CD4-positive, alpha-beta T cell (primary cell): Measurements from ENCODE around the gene TMEM33. TPM values are rescaled to one million over a fixed set of nuclear protein-coding genes. Genes with fewer than 3 reads are reported as not detected.

ENCODE experiments used
- ATAC-seq: fragments of 200-7000 bp; cut with Tn5 transposase; one replicate; pipeline ENCODE4 v1.10.0; 2022; ENCODE audit warnings: mild to moderate bottlenecking; ENCODE audit not compliant: poor library complexity
- CTCF ChIA-PET: fragments of 350-600 bp; sonication (Branson Sonifier 250); formaldehyde crosslinking; loops from one replicate; lab custom pipeline; 2021; ENCODE audit warnings: antibody characterized with exemption, inconsistent platforms; lab: Charles Lee
- POLR2A ChIA-PET: fragments of 350-600 bp; sonication (Branson Sonifier 250); formaldehyde crosslinking; loops from one replicate; lab custom pipeline; 2021; ENCODE audit warnings: antibody characterized with exemption, inconsistent platforms; lab: Charles Lee
- DNase-seq, 14 experiments: peaks; one replicate each; pipeline ENCODE4 v3.0.0-alpha.2; 2013 to 2020; ENCODE audit warnings: mixed read lengths in 2 of 14
- H3K27ac ChIP-seq, 2 donors: one replicate each; pipeline versions ENCODE4 v1.5.1 to v1.7.0; 2013; ENCODE audit warnings: low read length in 2 of 2, low read depth in 1 of 2, mild to moderate bottlenecking in 1 of 2
- H3K27me3 ChIP-seq, 2 experiments: 1 replicate in 1 of 2; 2 replicates in 1 of 2; pipeline versions ENCODE4 v1.6.1 to v1.7.0; 2013; ENCODE audit warnings: low read length in 2 of 2, control low read depth in 1 of 2, mild to moderate bottlenecking in 1 of 2, moderate library complexity in 1 of 2; ENCODE audit not compliant: insufficient read depth in 2 of 2, control insufficient read depth in 1 of 2
- H3K36me3 ChIP-seq: one replicate; pipeline ENCODE4 v1.6.1; 2013; ENCODE audit warnings: low read length, control low read depth; ENCODE audit not compliant: insufficient read depth
- H3K4me1 ChIP-seq: one replicate; pipeline ENCODE4 v1.6.1; 2013; ENCODE audit warnings: low read length, control low read depth; ENCODE audit not compliant: insufficient read depth
- H3K4me3 ChIP-seq: one replicate; pipeline ENCODE4 v1.5.1; 2013; ENCODE audit warnings: mild to moderate bottlenecking, low read length, moderate library complexity
- H3K9me3 ChIP-seq, 2 experiments: 1 replicate in 1 of 2; 2 replicates in 1 of 2; pipeline versions ENCODE4 v1.6.1 to v1.7.0; 2013; ENCODE audit warnings: low read length in 2 of 2, mild to moderate bottlenecking in 2 of 2, control low read depth in 1 of 2, moderate library complexity in 1 of 2; ENCODE audit not compliant: control insufficient read depth in 1 of 2, insufficient read depth in 1 of 2
- H3K27ac Mint-ChIP-seq: one replicate; pipeline ENCODE4 v1.8.0; 2020; ENCODE audit warnings: mixed read lengths
- H3K27me3 Mint-ChIP-seq: one replicate; pipeline ENCODE4 v1.8.0; 2021; ENCODE audit warnings: mixed read lengths
- H3K36me3 Mint-ChIP-seq: one replicate; pipeline ENCODE4 v1.8.0; 2021; ENCODE audit warnings: low read depth, mixed read lengths
- H3K4me1 Mint-ChIP-seq: one replicate; pipeline ENCODE4 v1.8.0; 2021; ENCODE audit warnings: low read depth, mixed read lengths
- H3K4me3 Mint-ChIP-seq: one replicate; pipeline ENCODE4 v1.8.0; 2020; ENCODE audit warnings: mild to moderate bottlenecking, mixed read lengths
- H3K9me3 Mint-ChIP-seq: one replicate; pipeline ENCODE4 v1.8.0; 2020; ENCODE audit warnings: mixed read lengths
- CTCF ChIP-seq: fragments of 200-600 bp; IDR thresholded peaks from one replicate; pipeline ENCODE4 v1.8.0; 2022; ENCODE audit warnings: antibody characterized with exemption, mild to moderate bottlenecking
- intact Hi-C, 2 experiments: fragments of 100-400 bp; cut with DNase I in 1 of 2; cut with micrococcal nuclease in 1 of 2; formaldehyde crosslinking; loops; one replicate each; pipeline versions ENCODE4 v1.15.1 to v1.9.0; 2023 to 2025; cut with DNase I, micrococcal nuclease
- total RNA-seq, 174 experiments: library from RNA in 2 of 174; stranded (reverse) in 2 of 174; gene quantifications; one replicate each; pipeline ENCODE4 v1.2.3 and lab custom pipeline; 2021 to 2026

The TMEM33 gene
- total RNA-seq, 2 experiments from 2014 or later = 18.0 to 19.7 TPM

- Mint-ChIP-seq H3K36me3 (peaks cover 19% of the 10 kb centered on the region), H3K27me3 (no peaks in the 10 kb centered on the region), H3K4me3 (peak overlapping the region; percentile 67), H3K9me3 (no peaks in the 10 kb centered on the region), H3K27ac (no peak overlapping the region), H3K4me1 (peaks cover 35% of the 10 kb centered on the region)
- H3K4me3 ChIP-seq = no peak overlapping the region
- H3K27ac ChIP-seq = no peak overlapping the region
- no peak for TF ChIP-seq CTCF
- H3K9me3 ChIP-seq = peaks cover 0 to 2% of the 10 kb centered on the region in 2 experiments
- peaks cover 5% of the 10 kb centered on the region for H3K36me3 ChIP-seq
- ChIA-PET CTCF (no interaction called here), POLR2A (no interaction called here)
- H3K27me3 ChIP-seq = no peaks in the 10 kb centered on the region
- peaks cover 25% of the 10 kb centered on the region for H3K4me1 ChIP-seq
- intact Hi-C loops = loop anchor here in 1 of 2 experiments (10.0 kb wide), 1 partner anchor 722 kb away; the partner anchor contains the start of gene ATP8A1
- no peak for DNase-seq
- ATAC-seq = no peak
Observed at GRCh38 chr4:41932988-41933387, 2.2 kb upstream of the TMEM33 start.

- Mint-ChIP-seq H3K27ac (peak overlapping the region; percentile 86), H3K27me3 (no peaks in the 10 kb centered on the region), H3K4me1 (peaks cover 46% of the 10 kb centered on the region), H3K4me3 (peak overlapping the region; percentile 94), H3K36me3 (peaks cover 29% of the 10 kb centered on the region), H3K9me3 (no peaks in the 10 kb centered on the region)
- CTCF ChIA-PET = no interaction called here
- no peak for TF ChIP-seq CTCF
- intact Hi-C loops = loop anchor here in 1 of 2 experiments (2.0 to 10.0 kb wide), 2 partner anchors 57 to 721 kb away; partner anchors contain the start of genes ATP8A1 and SLC30A9
- H3K27ac ChIP-seq = no peak overlapping the region
- H3K9me3 ChIP-seq = peaks cover 0 to 2% of the 10 kb centered on the region in 2 experiments
- no peaks in the 10 kb centered on the region for H3K27me3 ChIP-seq
- peak overlapping the region; percentile 85 for H3K4me3 ChIP-seq
- no peak for ATAC-seq
- H3K4me1 ChIP-seq = peaks cover 25% of the 10 kb centered on the region
- H3K36me3 ChIP-seq = peaks cover 12% of the 10 kb centered on the region
- POLR2A ChIA-PET = interaction anchor here (2.0 kb wide), 1 partner anchor 56 kb away, joined by 8 read pairs; the partner anchor contains the start of gene SLC30A9
- DNase-seq = peak in 2 of 14 experiments; percentile 33 to 50
Observed at GRCh38 chr4:41933997-41934503, 1.2 kb upstream of the TMEM33 start.

GRCh38 chr4:41934514-41934900, 722 bp upstream of the TMEM33 start:
- Histone ChIP-seq H3K27me3 (no peaks in the 10 kb centered on the region), H3K4me1 (peaks cover 25% of the 10 kb centered on the region), H3K27ac (peak overlapping the region; percentile 51 to 76), H3K36me3 (peaks cover 16% of the 10 kb centered on the region), H3K9me3 (peaks cover 0 to 2% of the 10 kb centered on the region in 2 experiments), H3K4me3 (peak overlapping the region; percentile 85)
- no peaks in the 10 kb centered on the region for H3K9me3 Mint-ChIP-seq
- peak overlapping the region; percentile 86 for H3K27ac Mint-ChIP-seq
- H3K4me3 Mint-ChIP-seq = peak overlapping the region; percentile 94
- DNase-seq (peak in 2 of 14 experiments; percentile 34 to 38), ATAC-seq (no peak)
- no peak for TF ChIP-seq CTCF
- ChIA-PET POLR2A (interaction anchor here (1.6 to 2.0 kb wide), 2 partner anchors 11 to 56 kb away, joined by 3 to 8 read pairs; partner anchors contain the start of gene SLC30A9), CTCF (no interaction called here)
- no peaks in the 10 kb centered on the region for H3K27me3 Mint-ChIP-seq
- peaks cover 50% of the 10 kb centered on the region for H3K4me1 Mint-ChIP-seq
- peaks cover 33% of the 10 kb centered on the region for H3K36me3 Mint-ChIP-seq
- intact Hi-C loops = loop anchor here in 1 of 2 experiments (2.0 to 10.0 kb wide), 2 partner anchors 56 to 720 kb away; partner anchors contain the start of genes ATP8A1 and SLC30A9
